Measurements from ENCODE around the gene SNRPA.
"Not testable (repeated sequence)": the region's sequence is repeated elsewhere in the genome, so short reads cannot be mapped to it uniquely, and the experiment has no call there.

SNRPA gene

GRCh38 chr19:40721936-40722661, 28.9 kb upstream of the SNRPA start:
- TF ChIP-seq CTCF (IDR thresholded peaks at IDR 0.05; ENCODE audit: extremely low read depth, insufficient read depth, missing control alignments): no peak
- in situ Hi-C loops (cut with MboI; ENCODE audit: low pct_unique_long_range_greater_than_20kb, low sequenced_read_pairs, unreplicated experiment): no loop called here
- DNase-seq (ENCODE audit: low spot score): no peak

GRCh38 chr19:40723661-40724254, 27.2 kb upstream of the SNRPA start:
- no peak for DNase-seq (ENCODE audit: low spot score)
- in situ Hi-C loops (cut with MboI; ENCODE audit: low pct_unique_long_range_greater_than_20kb, low sequenced_read_pairs, unreplicated experiment): no loop called here
- no peak for TF ChIP-seq CTCF (IDR thresholded peaks at IDR 0.05; ENCODE audit: extremely low read depth, insufficient read depth, missing control alignments)

GRCh38 chr19:40724315-40724714, 26.7 kb upstream of the SNRPA start:
- TF ChIP-seq CTCF (IDR thresholded peaks at IDR 0.05; ENCODE audit: extremely low read depth, insufficient read depth, missing control alignments): no peak
- in situ Hi-C loops (cut with MboI; ENCODE audit: low pct_unique_long_range_greater_than_20kb, low sequenced_read_pairs, unreplicated experiment): no loop called here
- DNase-seq (ENCODE audit: low spot score): no peak

GRCh38 chr19:40724855-40725254, 26.1 kb upstream of the SNRPA start:
- no peak for TF ChIP-seq CTCF (IDR thresholded peaks at IDR 0.05; ENCODE audit: extremely low read depth, insufficient read depth, missing control alignments)
- DNase-seq (ENCODE audit: low spot score): no peak
- in situ Hi-C loops (cut with MboI; ENCODE audit: low pct_unique_long_range_greater_than_20kb, low sequenced_read_pairs, unreplicated experiment): no loop called here

- TF ChIP-seq CTCF (IDR thresholded peaks at IDR 0.05; ENCODE audit: extremely low read depth, insufficient read depth, missing control alignments): no peak
- DNase-seq (ENCODE audit: low spot score): no peak
- in situ Hi-C loops (cut with MboI; ENCODE audit: low pct_unique_long_range_greater_than_20kb, low sequenced_read_pairs, unreplicated experiment): no loop called here
Measured at GRCh38 chr19:40726279-40726678, 24.7 kb upstream of the SNRPA start.

- in situ Hi-C loops (cut with MboI; ENCODE audit: low pct_unique_long_range_greater_than_20kb, low sequenced_read_pairs, unreplicated experiment); DNase-seq (ENCODE audit: low spot score): not testable (repeated sequence)
Measured at GRCh38 chr19:40730065-40730464, 20.9 kb upstream of the SNRPA start.

GRCh38 chr19:40732304-40732703, 18.7 kb upstream of the SNRPA start:
- DNase-seq (ENCODE audit: low spot score); in situ Hi-C loops (cut with MboI; ENCODE audit: low pct_unique_long_range_greater_than_20kb, low sequenced_read_pairs, unreplicated experiment): not testable (repeated sequence)
